ENCODE results near the gene TMED9. TPM values are rescaled to one million over a fixed set of nuclear protein-coding genes. Genes with fewer than 3 reads are reported as not detected.
"Not testable (repeated sequence)": the region's sequence is repeated elsewhere in the genome, so short reads cannot be mapped to it uniquely, and the experiment has no call there.

Gene TMED9
- polyA plus RNA-seq, 3 donors: 67.5 to 185 (median 118) TPM

DNA sequence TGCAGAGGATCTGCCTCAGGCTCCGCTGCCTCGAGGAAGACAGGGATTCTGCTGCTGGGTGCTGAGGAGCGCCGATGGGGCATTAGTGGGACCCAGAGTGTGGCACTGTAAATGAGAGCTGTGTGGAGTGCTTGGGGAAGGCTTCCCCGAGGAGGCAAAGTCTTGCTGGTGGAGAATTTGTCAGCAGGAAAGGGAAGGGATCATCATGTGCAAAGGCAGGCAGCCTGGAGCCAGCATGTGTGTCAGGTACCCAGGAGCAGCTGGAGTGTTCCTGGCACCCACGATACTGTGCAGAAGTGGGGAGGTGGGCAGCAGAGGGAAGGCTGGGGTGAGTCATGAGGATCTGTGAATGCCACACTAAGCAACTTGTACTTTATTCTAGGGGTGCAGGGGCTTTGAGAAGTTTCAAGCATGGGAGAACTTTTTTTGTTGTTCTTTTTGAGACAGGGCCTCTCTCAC, 20.2 kb downstream of the TMED9 start:
- H3K27ac ChIP-seq (ENCODE audit: low read depth, low read length): no peak overlapping the region
- 82 to 84% (median 82%) methylated on average over 5 to 6 of the region's 6 CpGs for WGBS, 3 donors

DNA sequence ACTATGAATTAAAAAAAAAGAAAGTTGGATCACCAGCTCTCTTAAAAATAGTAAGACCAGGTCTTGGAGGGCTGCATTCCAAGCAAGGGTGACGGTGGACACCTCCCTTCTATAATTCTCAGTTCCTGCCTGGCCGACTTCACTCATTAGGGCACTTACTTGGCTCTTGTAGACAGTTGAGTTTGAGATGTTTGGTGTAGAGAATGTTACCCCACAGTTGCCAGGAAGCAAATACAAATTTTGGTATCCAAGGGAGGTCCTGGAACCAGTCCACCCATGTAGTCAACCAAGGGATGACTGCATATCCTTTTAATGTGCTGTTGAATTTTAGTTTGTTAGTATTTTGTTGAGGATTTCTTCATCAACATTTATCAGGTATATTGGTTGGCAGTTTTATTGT, 28.6 kb downstream of the TMED9 start:
- H3K27ac ChIP-seq (ENCODE audit: low read depth, low read length): no peak overlapping the region
- 67 to 95% (median 70%) methylated on average over 2 of the region's 2 CpGs for WGBS, 3 donors

DNA sequence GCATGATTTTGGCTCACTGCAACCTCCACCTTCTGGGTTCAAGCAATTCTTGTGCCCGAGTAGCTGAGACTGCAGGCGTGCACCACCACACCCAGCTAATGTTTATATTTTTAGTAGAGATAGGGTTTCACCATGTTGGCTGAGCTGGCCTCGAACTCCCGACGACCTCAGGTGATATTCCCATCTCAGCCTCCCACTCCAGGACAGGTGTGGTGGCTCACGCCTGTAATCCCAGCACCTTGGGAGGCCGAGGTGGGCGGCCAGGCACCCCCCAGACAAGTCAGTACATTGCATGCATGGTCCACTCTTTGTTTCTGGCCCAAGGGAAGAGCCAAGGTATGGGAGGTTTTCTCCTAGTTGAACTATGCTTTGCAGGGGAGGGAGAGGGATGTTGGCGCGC, 32.2 kb downstream of the TMED9 start:
- not testable (repeated sequence) for H3K27ac ChIP-seq (ENCODE audit: low read depth, low read length)
- WGBS, 3 donors: 95 to 98% (median 97%) methylated on average over 10 of the region's 10 CpGs

DNA sequence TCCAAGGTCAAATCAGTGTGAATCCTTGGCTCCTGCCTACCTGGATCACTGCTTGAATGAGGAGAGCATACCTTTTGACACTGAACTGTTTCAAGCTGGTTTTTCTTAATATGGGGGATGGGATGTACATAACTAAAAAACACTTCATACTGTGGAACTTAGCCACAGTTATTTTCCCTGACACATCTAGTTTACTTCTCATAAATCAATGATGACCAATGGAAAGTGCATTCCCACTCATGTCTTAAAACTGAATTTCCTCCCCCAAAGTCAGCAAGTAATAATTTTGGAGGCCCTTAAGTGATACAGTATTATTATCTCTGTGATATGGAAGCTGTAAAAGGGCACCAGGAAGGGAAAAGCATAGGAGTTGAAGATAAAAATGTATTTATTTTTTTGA, 38.2 kb downstream of the TMED9 start:
- not testable (repeated sequence) for H3K27ac ChIP-seq (ENCODE audit: low read depth, low read length)

DNA sequence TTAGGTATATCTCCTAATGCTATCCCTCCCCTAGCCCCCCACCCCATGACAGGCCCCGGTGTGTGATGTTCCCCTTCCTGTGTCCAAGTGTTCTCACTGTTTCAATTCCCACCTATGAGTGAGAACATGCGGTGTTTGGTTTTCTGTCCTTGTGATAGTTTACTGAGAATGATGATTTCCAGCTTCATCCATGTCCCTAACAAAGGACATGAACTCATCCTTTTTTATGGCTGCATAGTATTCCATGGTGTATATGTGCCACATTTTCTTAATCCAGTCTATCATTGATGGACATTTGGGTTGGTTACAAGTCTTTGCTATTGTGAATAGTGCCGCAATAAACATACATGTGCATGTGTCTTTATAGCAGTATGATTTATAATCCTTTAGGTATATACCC, 42.9 kb downstream of the TMED9 start:
- not testable (repeated sequence) for H3K27ac ChIP-seq (ENCODE audit: low read depth, low read length)
- 96 to 100% (median 98%) methylated on average over 3 of the region's 3 CpGs for WGBS, 3 donors

DNA sequence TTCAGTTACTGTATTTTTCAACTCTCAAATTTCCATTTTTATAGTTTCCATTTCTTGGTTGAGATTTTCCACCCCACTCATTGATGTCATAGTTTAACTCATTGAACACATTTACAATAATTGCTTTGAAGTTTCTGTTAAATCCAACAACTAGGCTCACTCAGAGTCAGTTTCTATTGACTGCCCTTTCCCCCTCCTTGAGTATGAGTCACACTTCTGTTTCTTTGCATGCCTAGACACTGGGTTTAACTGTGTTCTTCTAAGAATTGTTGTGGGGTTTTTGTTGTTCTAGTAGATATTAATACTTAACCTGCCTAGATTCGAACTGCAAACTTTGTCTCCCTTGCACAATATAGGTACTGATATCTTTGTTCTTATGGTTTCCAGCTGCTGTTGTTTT, 53.5 kb downstream of the TMED9 start:
- WGBS, 3 donors: no CpG with 5 or more reads among the region's 1 CpG

More for the DNA sequence above, 53.5 kb downstream of the TMED9 start:
- not testable (repeated sequence) for H3K27ac ChIP-seq (ENCODE audit: low read depth, low read length)

Other genes with a start within 250 kb of the TMED9 start
- 100 to 1,000 TPM; 100 to 227 (median 155) TPM for gene LMAN2, start 240.5 kb upstream of the TMED9 start, polyA plus RNA-seq
- gene RGS14, start 234.3 kb upstream of the TMED9 start, polyA plus RNA-seq: 10 to 100 TPM; 10.1 to 17.9 (median 15.9) TPM
- not detected for gene SLC34A1, start 207.8 kb upstream of the TMED9 start, polyA plus RNA-seq
- gene PFN3, start 191.5 kb upstream of the TMED9 start, polyA plus RNA-seq: not detected
- 1 to 10 TPM in 1 of 3 donors, under 1 TPM in 1, not detected in 1; 0.42 to 2.0 TPM for gene F12, start 182.6 kb upstream of the TMED9 start, polyA plus RNA-seq
- gene GRK6, start 165.5 kb upstream of the TMED9 start, polyA plus RNA-seq: 10 to 100 TPM; 10.8 to 21.5 (median 16.2) TPM
- 1 to 10 TPM in 2 of 3 donors, under 1 TPM in 1; 0.34 to 2.7 (median 1.9) TPM for gene PRR7, start 145.4 kb upstream of the TMED9 start, polyA plus RNA-seq
- 10 to 100 TPM; 10.1 to 85.7 (median 45.1) TPM for gene DBN1, start 118.6 kb upstream of the TMED9 start, polyA plus RNA-seq
- gene PDLIM7, start 94.6 kb upstream of the TMED9 start, polyA plus RNA-seq: 100 to 1,000 TPM in 1 of 3 donors, 10 to 100 TPM in 2; 10.5 to 105 (median 54.0) TPM
- 10 to 100 TPM in 2 of 3 donors, 1 to 10 TPM in 1; 5.2 to 17.7 (median 15.1) TPM for gene DOK3, start 82.4 kb upstream of the TMED9 start, polyA plus RNA-seq
- gene DDX41, start 75.2 kb upstream of the TMED9 start, polyA plus RNA-seq: 10 to 100 TPM; 45.8 to 77.4 (median 77.2) TPM
- gene FAM193B, start 37.6 kb upstream of the TMED9 start, polyA plus RNA-seq: 100 to 1,000 TPM in 1 of 3 donors, 10 to 100 TPM in 2; 61.5 to 201 (median 72.5) TPM
- gene B4GALT7, start 7.9 kb downstream of the TMED9 start, polyA plus RNA-seq: 10 to 100 TPM; 21.6 to 45.4 (median 23.8) TPM
- gene FAM153A, start 190.7 kb downstream of the TMED9 start, polyA plus RNA-seq: 1 to 10 TPM in 2 of 3 donors, under 1 TPM in 1; 0.21 to 6.2 (median 5.1) TPM